AG09319 (cell line): ENCODE results near the gene PRICKLE1.

Source experiments
- DNase-seq: peaks from one replicate; pipeline ENCODE4 v3.0.0-alpha.2; 2010; ENCODE audit warnings: low read depth; ENCODE audit errors: extremely low read depth
- TF ChIP-seq, protein P1 (sequence below): IDR thresholded peaks from 2 replicates; pipeline ENCODE4 v1.5.1; 2011; ENCODE audit warnings: low read depth, mild to moderate bottlenecking, inconsistent platforms, low read length, moderate library complexity

PRICKLE1 gene

GRCh38 chr12:42495244-42495643, 94.3 kb downstream of the PRICKLE1 start:
- no peak for DNase-seq
- TF ChIP-seq, protein P1, sequence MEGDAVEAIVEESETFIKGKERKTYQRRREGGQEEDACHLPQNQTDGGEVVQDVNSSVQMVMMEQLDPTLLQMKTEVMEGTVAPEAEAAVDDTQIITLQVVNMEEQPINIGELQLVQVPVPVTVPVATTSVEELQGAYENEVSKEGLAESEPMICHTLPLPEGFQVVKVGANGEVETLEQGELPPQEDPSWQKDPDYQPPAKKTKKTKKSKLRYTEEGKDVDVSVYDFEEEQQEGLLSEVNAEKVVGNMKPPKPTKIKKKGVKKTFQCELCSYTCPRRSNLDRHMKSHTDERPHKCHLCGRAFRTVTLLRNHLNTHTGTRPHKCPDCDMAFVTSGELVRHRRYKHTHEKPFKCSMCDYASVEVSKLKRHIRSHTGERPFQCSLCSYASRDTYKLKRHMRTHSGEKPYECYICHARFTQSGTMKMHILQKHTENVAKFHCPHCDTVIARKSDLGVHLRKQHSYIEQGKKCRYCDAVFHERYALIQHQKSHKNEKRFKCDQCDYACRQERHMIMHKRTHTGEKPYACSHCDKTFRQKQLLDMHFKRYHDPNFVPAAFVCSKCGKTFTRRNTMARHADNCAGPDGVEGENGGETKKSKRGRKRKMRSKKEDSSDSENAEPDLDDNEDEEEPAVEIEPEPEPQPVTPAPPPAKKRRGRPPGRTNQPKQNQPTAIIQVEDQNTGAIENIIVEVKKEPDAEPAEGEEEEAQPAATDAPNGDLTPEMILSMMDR: no peak

GRCh38 chr12:42492267-42492666, 97.3 kb downstream of the PRICKLE1 start:
- TF ChIP-seq, protein P1: no peak
- no peak for DNase-seq

DNA sequence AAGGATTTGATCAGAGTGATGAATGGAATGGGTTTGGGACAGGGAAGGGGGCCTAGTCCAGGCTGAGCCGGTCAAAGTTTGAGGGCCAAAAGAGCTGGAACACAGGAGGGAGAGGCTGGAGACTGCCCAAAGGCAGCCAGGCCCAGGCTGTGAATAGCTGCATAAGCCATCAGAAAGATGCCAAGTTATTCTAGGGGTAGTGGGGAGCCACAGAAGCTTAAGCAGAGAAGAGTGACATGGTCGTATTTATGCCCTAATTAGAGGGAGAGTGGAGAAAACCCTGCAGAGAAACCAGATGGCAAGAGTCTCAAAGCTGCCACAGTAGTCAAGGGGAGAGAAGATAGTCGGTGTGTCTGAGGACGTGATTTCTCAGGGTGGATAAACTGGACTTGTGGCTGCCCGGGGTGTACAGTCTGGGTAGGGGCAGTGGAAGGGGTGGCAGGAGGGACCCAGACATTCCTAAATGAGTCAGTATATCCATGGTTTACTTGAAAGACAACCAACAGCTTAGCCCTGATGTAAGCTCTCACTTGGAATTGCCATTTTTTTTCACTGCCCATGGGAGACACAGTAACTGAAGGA, 99.2 kb downstream of the PRICKLE1 start:
- no peak for DNase-seq

DNA sequence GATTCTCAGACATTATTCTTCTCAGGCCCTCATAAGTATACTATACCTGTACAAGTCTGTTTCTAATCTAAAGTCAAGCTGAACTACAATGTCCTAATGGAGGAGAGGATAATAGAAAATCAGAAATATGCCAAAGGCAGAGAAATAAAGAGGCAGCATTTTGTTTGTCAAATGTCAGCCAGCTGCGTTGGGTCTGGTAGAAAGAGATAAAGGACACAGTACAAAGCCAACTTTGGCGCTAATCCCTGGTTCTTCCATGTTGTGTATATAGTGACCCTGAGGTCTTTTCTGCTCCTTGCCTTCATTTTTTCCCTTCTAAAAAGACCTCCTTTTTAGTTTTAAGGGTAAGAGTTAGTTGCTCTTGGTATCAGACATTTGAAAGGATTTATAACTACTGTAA, 103.1 kb downstream of the PRICKLE1 start:
- TF ChIP-seq, protein P1: no peak
- no peak for DNase-seq

More for the DNA sequence above, 99.2 kb downstream of the PRICKLE1 start:
- TF ChIP-seq, protein P1: no peak

DNA sequence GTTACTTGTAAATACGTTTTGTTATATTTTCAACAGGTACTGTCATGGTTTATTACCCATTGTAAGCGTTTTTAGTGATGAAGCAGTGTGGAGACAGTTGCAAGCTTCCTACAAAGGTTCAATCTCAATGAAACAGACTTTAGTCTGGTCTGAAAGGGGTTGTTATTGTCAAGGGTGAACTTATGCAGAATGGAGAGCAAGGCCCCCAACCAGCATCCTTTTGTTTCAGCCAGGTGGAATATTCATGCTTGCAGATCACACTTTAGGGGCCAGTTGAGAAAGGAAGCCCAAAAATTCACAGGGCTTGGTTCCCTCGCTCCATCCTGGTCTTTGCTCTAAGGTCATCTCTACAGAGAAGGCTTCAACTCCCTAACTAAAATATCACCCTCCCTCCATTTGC, 103.7 kb downstream of the PRICKLE1 start:
- TF ChIP-seq, protein P1: no peak
- DNase-seq: no peak

DNA sequence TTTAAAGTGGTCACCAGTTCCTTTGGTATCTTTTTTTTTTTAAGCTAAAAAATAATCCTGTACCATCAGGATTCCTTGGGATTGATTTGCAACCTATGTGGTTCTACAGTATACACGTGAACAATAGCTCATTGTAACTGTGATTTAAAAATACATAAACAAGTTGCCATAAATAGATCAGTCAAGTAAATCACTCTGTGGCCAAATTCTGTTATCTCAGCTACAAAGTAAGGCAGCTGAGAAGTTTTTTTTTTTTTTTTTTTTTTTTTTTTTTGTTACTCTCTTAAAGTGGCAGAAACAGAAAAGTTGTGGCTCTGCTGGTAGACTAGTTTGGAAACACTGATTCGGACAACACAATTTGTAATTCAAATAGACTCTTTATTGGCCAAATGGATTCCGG, 104.5 kb downstream of the PRICKLE1 start:
- TF ChIP-seq, protein P1: no peak
- DNase-seq: no peak

- TF ChIP-seq, protein P1: no peak
Measured at GRCh38 chr12:42483521-42483790, 106.1 kb downstream of the PRICKLE1 start.

More at GRCh38 chr12:42483521-42483790, 106.1 kb downstream of the PRICKLE1 start:
- no peak for DNase-seq
